Superior temporal gyrus (tissue), 1 donor: ENCODE data around the gene TACR2.

Experiments
- DNase-seq: peaks from one replicate; pipeline ENCODE4 v3.0.0-alpha.2; 2016; ENCODE audit errors: extremely low spot score

TACR2 gene

GRCh38 chr10:69419096-69419743 is 2.5 kb upstream of the TACR2 start:
- DNase-seq: no peak

- DNase-seq: no peak
Measured at GRCh38 chr10:69418052-69418752, 1.5 kb upstream of the TACR2 start.

- DNase-seq: no peak
Measured at GRCh38 chr10:69417542-69417941, 824 bp upstream of the TACR2 start.

GRCh38 chr10:69415951-69416350 is 767 bp downstream of the TACR2 start:
- DNase-seq: no peak

- DNase-seq: no peak
Measured at GRCh38 chr10:69415049-69415448, 1.7 kb downstream of the TACR2 start.

- DNase-seq: no peak
Measured at GRCh38 chr10:69414036-69415018, 2.4 kb downstream of the TACR2 start.

- peak; percentile 77 for DNase-seq
Measured at GRCh38 chr10:69413221-69413865, 3.4 kb downstream of the TACR2 start.

GRCh38 chr10:69412232-69412790 is 4.4 kb downstream of the TACR2 start:
- no peak for DNase-seq

GRCh38 chr10:69411476-69411875 is 5.2 kb downstream of the TACR2 start:
- DNase-seq: no peak

GRCh38 chr10:69410487-69410886 is 6.2 kb downstream of the TACR2 start:
- no peak for DNase-seq

GRCh38 chr10:69409968-69410367 is 6.8 kb downstream of the TACR2 start:
- DNase-seq: no peak

- DNase-seq: peak; percentile 44
Measured at GRCh38 chr10:69409176-69409495, 7.6 kb downstream of the TACR2 start.

GRCh38 chr10:69408318-69409175 is 8.2 kb downstream of the TACR2 start:
- DNase-seq: peak; percentile 84

- DNase-seq: no peak
Measured at GRCh38 chr10:69407621-69408301, 9.0 kb downstream of the TACR2 start.

- DNase-seq: no peak
Measured at GRCh38 chr10:69406816-69407580, 9.7 kb downstream of the TACR2 start.

GRCh38 chr10:69406302-69406811 is 10.4 kb downstream of the TACR2 start:
- no peak for DNase-seq

- no peak for DNase-seq
Measured at GRCh38 chr10:69405221-69405620, 11.5 kb downstream of the TACR2 start.

GRCh38 chr10:69404786-69405185 is 11.9 kb downstream of the TACR2 start:
- no peak for DNase-seq

- no peak for DNase-seq
Measured at GRCh38 chr10:69403519-69403918, 13.2 kb downstream of the TACR2 start.
